ENCODE measurements around the gene CDK18. TPM values are rescaled to one million over a fixed set of nuclear protein-coding genes. Genes with fewer than 3 reads are reported as not detected.

The CDK18 gene
- total RNA-seq, result 179 TPM
- long read RNA-seq, transcript CDK18-222 (14 exons, 3,756 nt), result minor isoform, 11 of 231 reads
- long read RNA-seq, transcript CDK18-201 (16 exons, 3,141 nt), result major isoform, 64 of 231 reads
- long read RNA-seq, transcript CDK18-203 (16 exons, 1,648 nt), result minor isoform, 17 of 231 reads
- long read RNA-seq, partial matches to known transcripts, result 95 of 231 reads
- long read RNA-seq, other reads (novel, unspliced or antisense), result 38 of 231 reads

DNA sequence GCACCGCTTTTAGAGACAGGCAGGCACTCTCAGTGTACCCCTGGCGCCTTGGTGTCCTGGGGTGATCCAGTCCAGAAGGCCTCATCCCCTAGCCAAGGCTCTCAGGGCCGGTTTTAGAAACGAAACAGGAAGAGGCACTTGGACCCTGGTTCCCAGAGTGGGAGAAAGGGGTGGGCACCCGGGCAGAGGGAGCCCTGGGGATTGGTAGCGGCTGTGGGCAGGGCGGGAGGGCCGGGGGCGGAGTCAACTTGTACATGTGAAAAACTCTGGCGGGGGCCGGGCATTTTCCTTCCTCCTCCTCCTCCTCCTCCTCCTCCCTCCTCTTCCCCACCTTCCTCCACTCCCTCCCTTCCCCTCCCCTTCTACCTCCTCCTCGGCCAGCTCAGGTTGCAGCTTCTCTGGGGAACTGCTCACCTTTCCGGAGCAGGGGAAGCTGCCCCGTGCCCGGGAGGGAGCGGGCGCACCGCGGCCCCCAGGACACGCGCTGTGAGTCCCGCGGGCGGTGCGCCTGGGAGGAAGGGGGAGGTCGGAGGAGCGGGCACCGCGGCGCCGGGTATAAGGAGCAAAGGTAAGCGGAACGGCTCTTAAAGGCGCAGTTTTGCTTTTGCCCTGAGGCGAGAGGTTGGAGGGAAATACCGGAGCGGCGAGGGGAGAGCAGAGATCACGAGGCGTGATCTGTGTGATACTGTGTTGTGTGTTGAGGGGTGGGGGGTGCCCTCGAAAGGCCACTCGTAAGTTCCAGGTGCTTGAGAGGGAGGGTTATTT lies at the start of gene CDK18:
Gene CDK18 (plus strand): TSS at position 359 of the 765 bp plus-strand sequence. CDS start 18,499 bp downstream, outside the sequence.
- DNase-seq, result peak; percentile 89
- TF ChIP-seq, protein P1, sequence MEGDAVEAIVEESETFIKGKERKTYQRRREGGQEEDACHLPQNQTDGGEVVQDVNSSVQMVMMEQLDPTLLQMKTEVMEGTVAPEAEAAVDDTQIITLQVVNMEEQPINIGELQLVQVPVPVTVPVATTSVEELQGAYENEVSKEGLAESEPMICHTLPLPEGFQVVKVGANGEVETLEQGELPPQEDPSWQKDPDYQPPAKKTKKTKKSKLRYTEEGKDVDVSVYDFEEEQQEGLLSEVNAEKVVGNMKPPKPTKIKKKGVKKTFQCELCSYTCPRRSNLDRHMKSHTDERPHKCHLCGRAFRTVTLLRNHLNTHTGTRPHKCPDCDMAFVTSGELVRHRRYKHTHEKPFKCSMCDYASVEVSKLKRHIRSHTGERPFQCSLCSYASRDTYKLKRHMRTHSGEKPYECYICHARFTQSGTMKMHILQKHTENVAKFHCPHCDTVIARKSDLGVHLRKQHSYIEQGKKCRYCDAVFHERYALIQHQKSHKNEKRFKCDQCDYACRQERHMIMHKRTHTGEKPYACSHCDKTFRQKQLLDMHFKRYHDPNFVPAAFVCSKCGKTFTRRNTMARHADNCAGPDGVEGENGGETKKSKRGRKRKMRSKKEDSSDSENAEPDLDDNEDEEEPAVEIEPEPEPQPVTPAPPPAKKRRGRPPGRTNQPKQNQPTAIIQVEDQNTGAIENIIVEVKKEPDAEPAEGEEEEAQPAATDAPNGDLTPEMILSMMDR (IDR thresholded peaks at IDR 0.05; ENCODE audit: borderline replicate concordance), result no peak
- no peaks in the 10 kb centered on the region for H3K27me3 ChIP-seq (ENCODE audit: low read depth)
- intact Hi-C loops (cut with micrococcal nuclease), result no loop called here
- peak within 1 kb of the TSS; percentile 94 for H3K27ac ChIP-seq (replicated peaks)
- peaks cover 74% of the 10 kb centered on the region for H3K4me1 ChIP-seq
- no peaks in the 10 kb centered on the region for H3K9me3 ChIP-seq (replicated peaks)
- H3K36me3 ChIP-seq, result no peaks in the 10 kb centered on the region
- peak within 1 kb of the TSS; percentile 88 for H3K4me3 ChIP-seq

DNA sequence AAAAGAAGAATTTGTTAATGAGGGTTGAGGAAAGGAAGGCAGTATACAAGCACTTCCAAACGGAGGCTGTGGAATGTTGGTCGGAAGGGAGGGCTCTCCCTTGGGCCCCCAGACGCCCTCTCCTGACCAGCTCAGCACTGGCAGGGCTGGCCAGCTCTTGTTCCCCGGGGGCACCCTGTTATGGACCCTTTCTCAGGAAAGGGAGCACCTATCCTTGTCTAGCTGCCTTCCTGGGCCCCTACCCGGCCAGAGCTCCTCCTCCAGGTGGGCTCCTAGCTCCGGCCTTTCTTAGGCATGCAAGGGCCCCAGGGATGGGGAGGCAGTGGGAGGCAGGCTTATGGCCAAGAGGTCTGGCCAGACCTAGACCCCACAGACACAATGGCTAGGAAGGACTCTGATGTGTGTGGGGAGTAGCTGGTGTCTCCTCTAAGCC lies 49.5 kb upstream of the CDK18 start:
- H3K9me3 ChIP-seq (replicated peaks), result no peaks in the 10 kb centered on the region
- TF ChIP-seq, protein P1 (IDR thresholded peaks at IDR 0.05; ENCODE audit: borderline replicate concordance), result peak; percentile 7
- no peaks in the 10 kb centered on the region for H3K36me3 ChIP-seq
- peaks cover 28% of the 10 kb centered on the region for H3K4me1 ChIP-seq
- intact Hi-C loops (cut with micrococcal nuclease), result no loop called here
- peaks cover 100% of the 10 kb centered on the region for H3K27me3 ChIP-seq (ENCODE audit: low read depth)
- DNase-seq, result no peak
- no peak overlapping the region for H3K4me3 ChIP-seq
- H3K27ac ChIP-seq (replicated peaks), result no peak overlapping the region

DNA sequence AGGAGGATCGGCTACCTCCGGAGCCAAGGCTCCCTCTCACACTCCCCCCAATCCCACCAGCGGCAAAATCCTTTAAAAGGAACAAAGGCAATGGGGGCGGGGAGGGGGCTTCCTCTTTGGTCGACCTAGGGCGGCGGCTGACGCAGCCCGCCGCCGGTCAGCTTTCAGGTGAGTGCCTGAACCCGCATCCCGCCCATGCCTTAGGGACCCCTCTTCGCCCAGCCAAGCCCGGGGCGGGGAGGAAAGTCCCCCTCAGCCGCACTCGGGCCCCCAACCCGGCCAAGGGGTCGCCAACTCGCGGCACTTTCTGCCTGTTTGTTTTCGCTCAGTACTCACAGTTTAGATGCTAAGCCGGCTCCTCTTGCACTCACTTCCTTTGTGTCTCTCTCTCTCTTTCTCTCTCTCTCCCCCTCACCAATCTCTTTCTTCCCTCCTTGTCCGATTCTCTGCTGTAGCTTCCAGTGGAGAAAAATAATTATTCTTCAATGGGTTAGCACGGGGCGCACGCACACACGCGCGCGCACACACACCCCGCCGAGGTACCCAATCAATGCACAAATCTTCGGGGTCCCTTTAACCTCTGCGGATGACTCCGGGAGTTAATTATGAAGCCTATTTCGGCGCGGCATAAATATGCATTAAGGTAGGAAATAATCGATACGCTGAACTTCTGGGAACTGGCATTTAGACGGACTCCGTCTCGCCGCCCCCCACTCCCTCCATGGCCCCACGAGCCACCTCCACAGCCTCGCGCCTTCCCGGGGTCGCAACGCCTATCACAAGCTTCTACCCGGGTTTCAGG lies 48.7 kb upstream of the CDK18 start, which contains the start of gene BLACAT1:
Gene BLACAT1 (minus strand): TSS at position 465 of the 802 bp plus-strand sequence.
- no peak for DNase-seq
- Histone ChIP-seq H3K27ac (replicated peaks) (no peak within 1 kb of the TSS), H3K4me1 (peaks cover 27% of the 10 kb centered on the region), H3K4me3 (peak within 1 kb of the TSS; percentile 40), H3K27me3 (ENCODE audit: low read depth) (peaks cover 99% of the 10 kb centered on the region), H3K36me3 (no peaks in the 10 kb centered on the region), H3K9me3 (replicated peaks) (no peaks in the 10 kb centered on the region)
- TF ChIP-seq, protein P1 (IDR thresholded peaks at IDR 0.05; ENCODE audit: borderline replicate concordance), result no peak
- intact Hi-C loops (cut with micrococcal nuclease), result no loop called here

DNA sequence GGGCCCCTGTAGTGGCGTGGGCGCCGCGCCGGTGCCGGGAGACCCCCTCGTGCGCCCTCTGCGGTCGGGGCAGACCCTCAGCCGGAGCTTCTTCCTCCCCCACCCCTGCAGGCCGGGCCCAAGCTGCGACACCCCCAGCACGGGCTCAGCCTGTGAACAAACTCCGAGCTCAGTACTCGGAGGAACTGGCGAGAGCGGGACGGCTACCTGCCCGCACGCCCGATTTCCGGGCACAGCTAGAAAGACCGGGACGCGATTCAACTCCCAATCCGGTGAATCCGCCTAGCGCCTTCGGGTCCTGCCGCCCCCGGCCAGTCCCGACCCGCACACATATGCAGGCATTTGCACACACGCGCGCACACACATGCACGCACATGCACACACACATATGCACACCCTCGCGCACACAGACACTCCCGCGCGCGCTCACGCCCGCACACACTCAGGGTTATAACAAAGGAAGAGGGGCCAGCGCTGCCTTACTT lies 48.0 kb upstream of the CDK18 start:
- no peak for DNase-seq
- H3K27me3 ChIP-seq (ENCODE audit: low read depth), result peaks cover 99% of the 10 kb centered on the region
- H3K27ac ChIP-seq (replicated peaks), result no peak overlapping the region
- intact Hi-C loops (cut with micrococcal nuclease), result no loop called here
- H3K36me3 ChIP-seq, result no peaks in the 10 kb centered on the region
- peak overlapping the region; percentile 40 for H3K4me3 ChIP-seq
- H3K9me3 ChIP-seq (replicated peaks), result no peaks in the 10 kb centered on the region
- TF ChIP-seq, protein P1 (IDR thresholded peaks at IDR 0.05; ENCODE audit: borderline replicate concordance), result no peak
- H3K4me1 ChIP-seq, result peaks cover 27% of the 10 kb centered on the region
